ENCODE data around the gene TMEM185B.

- TF ChIP-seq CTCF (IDR thresholded peaks at IDR 0.05) (no peak), POLR2A (IDR thresholded peaks at IDR 0.05) (no peak)
Observed at GRCh38 chr2:120251880-120252224, 28.7 kb upstream of the TMEM185B start.

Data from lower leg skin (tissue), 3 donors.